NCI-H146 (cell line): ENCODE measurements around the gene HAVCR2.

Experiments
- DNase-seq: peaks from one replicate; lab custom pipeline; 2025; lab: John Stamatoyannopoulos, UW

HAVCR2 gene

GRCh38 chr5:157108976-157109375 is at the start of gene HAVCR2:
Gene HAVCR2 (minus strand): TSS chr5:157109044. CDS start chr5:157108983, 61 bp downstream.
- DNase-seq, result no peak

GRCh38 chr5:157157293-157157891 is 48.5 kb upstream of the HAVCR2 start:
- DNase-seq, result no peak

- no peak for DNase-seq
These were observed 46.5 kb upstream of the HAVCR2 start for GRCh38 chr5:157155297-157155696.

- DNase-seq, result no peak
These were observed 42.2 kb upstream of the HAVCR2 start for GRCh38 chr5:157150995-157151394.

- peak; percentile 41 for DNase-seq
These were observed 40.1 kb upstream of the HAVCR2 start for GRCh38 chr5:157148734-157149615.

GRCh38 chr5:157143127-157143971 is 34.5 kb upstream of the HAVCR2 start:
- DNase-seq, result peak; percentile 56

GRCh38 chr5:157142317-157143126 is 33.7 kb upstream of the HAVCR2 start, which contains the start of gene MED7:
Gene MED7 (minus strand): TSS chr5:157142865. CDS start chr5:157139431, 3,434 bp downstream.
- DNase-seq, result peak; percentile 95

GRCh38 chr5:157137691-157138090 is 28.8 kb upstream of the HAVCR2 start:
- no peak for DNase-seq

- DNase-seq, result no peak
These were observed 23.4 kb upstream of the HAVCR2 start for GRCh38 chr5:157132281-157132612.

- DNase-seq, result no peak
These were observed 22.1 kb upstream of the HAVCR2 start for GRCh38 chr5:157130925-157131324.

- no peak for DNase-seq
These were observed 12.9 kb upstream of the HAVCR2 start for GRCh38 chr5:157121709-157122108.

- DNase-seq, result no peak
These were observed 11.3 kb upstream of the HAVCR2 start for GRCh38 chr5:157120102-157120501.

GRCh38 chr5:157116483-157116954 is 7.7 kb upstream of the HAVCR2 start:
- DNase-seq, result no peak

GRCh38 chr5:157115502-157115901 is 6.7 kb upstream of the HAVCR2 start:
- DNase-seq, result no peak

GRCh38 chr5:157115012-157115411 is 6.2 kb upstream of the HAVCR2 start:
- no peak for DNase-seq

GRCh38 chr5:157113002-157113401 is 4.2 kb upstream of the HAVCR2 start:
- no peak for DNase-seq

- no peak for DNase-seq
These were observed 900 bp upstream of the HAVCR2 start for GRCh38 chr5:157109744-157110143.

- DNase-seq, result no peak
These were observed 1.3 kb downstream of the HAVCR2 start for GRCh38 chr5:157107508-157107907.

- DNase-seq, result no peak
These were observed 2.0 kb downstream of the HAVCR2 start for GRCh38 chr5:157106630-157107461.

- no peak for DNase-seq
These were observed 8.6 kb downstream of the HAVCR2 start for GRCh38 chr5:157100140-157100679.
